Measurements from ENCODE around the gene B3GNT8. TPM values are rescaled to one million over a fixed set of nuclear protein-coding genes. Genes with fewer than 3 reads are reported as not detected.
"Not testable (repeated sequence)": the region's sequence is repeated elsewhere in the genome, so short reads cannot be mapped to it uniquely, and the experiment has no call there.

Gene B3GNT8
- 2.0 TPM for total RNA-seq

GRCh38 chr19:41426952-41427646, at the start of gene B3GNT8:
Gene B3GNT8 (minus strand): TSS chr19:41427374. CDS start chr19:41426778, 596 bp downstream.
- peak in 1 of 2 donors; percentile 49 for DNase-seq (ENCODE audit: low spot score in 2 of 2)
- no peak for FAIRE-seq

GRCh38 chr19:41476583-41476982, 49.4 kb upstream of the B3GNT8 start:
- DNase-seq (ENCODE audit: low spot score in 2 of 2): no peak
- FAIRE-seq: no peak

- not testable (repeated sequence) for DNase-seq (ENCODE audit: low spot score in 2 of 2); FAIRE-seq
Measured at GRCh38 chr19:41463257-41464256, 36.4 kb upstream of the B3GNT8 start.

GRCh38 chr19:41462497-41462896, 35.3 kb upstream of the B3GNT8 start:
- no peak for FAIRE-seq
- DNase-seq (ENCODE audit: low spot score in 2 of 2): no peak

- FAIRE-seq: no peak
- DNase-seq (ENCODE audit: low spot score in 2 of 2): no peak
Measured at GRCh38 chr19:41457241-41457640, 30.1 kb upstream of the B3GNT8 start.

DNA sequence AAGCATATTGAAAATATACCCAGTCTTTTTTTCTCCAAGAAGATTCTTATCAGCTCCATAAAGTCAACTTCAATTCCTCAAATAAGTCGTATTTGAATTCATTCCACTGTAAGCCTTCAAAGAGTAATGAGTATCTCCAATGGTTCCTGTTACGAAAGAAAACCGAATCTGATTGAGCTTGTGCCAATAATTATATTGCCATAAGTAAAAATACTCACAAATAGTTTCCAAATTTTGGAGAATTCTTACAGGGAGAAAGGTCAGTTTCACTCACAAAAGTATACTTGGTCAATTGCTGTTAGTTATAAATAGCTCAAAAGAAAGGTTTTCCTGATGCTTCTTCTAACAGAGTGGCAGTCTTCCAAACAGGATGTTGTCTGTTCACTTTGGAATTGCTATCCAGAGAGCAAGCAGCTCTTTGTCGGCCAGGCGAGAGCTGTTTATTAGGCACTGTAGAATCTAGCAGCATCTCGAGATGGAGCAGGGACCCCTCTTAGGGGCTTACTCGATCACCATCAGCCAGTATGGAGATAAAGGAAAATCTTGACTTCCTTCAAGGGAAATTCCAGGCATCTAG, 29.3 kb upstream of the B3GNT8 start:
- FAIRE-seq (no peak), DNase-seq (ENCODE audit: low spot score in 2 of 2) (no peak)

DNA sequence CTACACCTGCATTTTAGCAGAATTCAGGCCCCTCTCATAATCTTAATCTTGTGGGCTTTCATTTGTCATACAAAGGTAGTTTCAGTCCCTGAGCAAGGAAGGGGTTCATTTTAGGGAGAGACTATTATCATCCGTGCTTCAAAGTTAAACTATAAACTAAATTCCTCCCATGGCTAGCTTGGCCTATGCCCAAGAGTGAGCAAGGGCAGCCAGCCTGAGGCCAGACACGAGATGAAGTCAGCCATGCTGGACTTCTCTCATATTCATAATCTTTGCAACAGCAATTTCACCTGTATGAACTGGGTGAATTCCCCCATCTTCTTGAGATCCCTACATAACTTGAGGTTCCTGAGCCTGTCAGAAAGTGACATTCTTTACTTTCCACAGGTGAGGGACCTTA, 28.8 kb upstream of the B3GNT8 start:
- no peak for FAIRE-seq
- DNase-seq (ENCODE audit: low spot score in 2 of 2): no peak

- no peak for DNase-seq (ENCODE audit: low spot score in 2 of 2)
- FAIRE-seq: no peak
Measured at GRCh38 chr19:41452584-41453275, 25.6 kb upstream of the B3GNT8 start.

GRCh38 chr19:41449865-41450178, 22.6 kb upstream of the B3GNT8 start:
- no peak for FAIRE-seq
- DNase-seq (ENCODE audit: low spot score in 2 of 2): no peak

DNA sequence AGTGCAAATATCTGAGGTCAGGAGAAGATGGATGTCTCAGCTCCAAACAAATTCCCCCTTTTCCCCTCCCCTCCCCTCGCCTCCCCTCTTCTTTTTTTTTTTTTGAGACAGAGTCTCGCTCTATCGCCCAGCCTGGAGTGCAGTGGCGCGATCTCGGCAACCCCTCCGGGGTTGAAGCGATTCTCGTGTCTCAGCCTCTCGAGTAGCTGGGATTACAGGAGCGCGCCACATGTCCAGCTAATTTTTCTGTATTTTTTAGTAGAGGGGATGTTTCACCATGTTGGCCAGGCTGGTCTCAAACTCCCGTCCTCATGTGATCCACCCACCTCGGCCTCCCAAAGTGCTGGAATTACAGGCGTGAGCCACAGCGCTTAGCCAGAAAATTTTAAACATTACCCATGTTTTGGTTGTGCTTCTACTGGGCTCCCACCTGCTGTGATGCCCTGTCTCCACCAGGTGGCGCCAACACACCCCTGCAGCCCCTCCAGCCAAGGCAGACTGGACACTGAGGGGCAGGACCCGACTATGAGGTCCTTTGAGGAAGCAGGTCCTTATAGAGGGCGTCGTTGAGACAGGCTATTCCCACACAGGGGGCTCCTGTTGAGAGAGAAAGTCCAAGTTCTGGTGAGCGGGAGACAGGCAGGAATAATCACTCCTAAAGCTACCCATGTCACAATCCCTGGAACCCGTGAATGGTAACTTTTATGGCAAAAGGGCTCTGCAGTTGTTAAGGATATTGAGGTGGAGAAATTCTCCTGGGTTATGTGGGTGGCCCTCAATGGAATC, 22.1 kb upstream of the B3GNT8 start:
- FAIRE-seq (no peak), DNase-seq (ENCODE audit: low spot score in 2 of 2) (peak in 1 of 2 donors; percentile 81)

DNA sequence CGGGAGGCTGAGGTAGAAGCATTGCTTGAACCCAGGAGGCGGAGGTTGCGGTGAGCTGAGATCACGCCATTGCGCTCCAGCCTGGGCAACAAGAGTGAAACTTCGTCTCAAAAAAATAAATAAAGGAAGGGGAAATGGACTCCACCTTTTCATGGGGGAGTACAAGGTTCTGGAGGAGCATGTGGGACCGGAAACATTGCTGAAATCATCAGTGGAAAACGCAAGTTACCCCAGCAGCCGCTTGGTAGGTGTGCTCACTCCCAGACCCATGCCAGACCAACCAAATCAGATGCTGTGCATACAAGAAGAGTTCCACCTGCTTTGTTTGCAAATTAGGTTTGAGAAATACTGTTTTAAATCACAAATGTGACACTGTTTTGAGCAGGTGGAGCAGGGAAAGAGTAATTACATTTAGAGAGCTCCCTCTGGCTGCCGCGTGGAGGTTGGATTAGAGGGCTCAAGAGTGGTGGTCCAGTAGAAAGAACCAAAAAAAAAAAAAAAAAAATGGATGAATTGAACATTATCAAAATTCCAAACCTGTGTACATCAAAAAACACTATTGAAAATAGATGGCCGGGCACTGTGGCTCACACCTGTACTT, 20.7 kb upstream of the B3GNT8 start:
- DNase-seq (ENCODE audit: low spot score in 2 of 2) (no peak), FAIRE-seq (no peak)

DNA sequence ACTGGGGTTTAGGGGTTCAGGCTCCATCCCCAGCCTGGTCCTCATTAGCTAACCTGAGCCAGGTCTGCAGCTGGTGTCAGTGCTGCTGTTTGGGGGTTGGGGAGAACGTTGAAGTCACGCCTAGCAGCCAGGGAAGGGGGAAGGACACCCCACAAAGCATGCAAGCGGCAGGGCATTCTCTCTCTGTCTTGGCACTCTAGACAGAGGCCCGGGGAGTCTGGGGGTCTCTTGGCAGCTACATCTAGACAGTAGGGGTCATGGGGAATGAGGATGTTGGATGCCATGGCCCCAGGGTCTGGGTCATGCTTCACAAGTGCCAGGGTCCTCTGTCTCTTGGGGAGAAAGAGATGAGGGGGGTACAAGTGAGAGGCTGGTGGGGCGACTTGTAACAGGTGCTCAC, 18.4 kb upstream of the B3GNT8 start:
- DNase-seq (ENCODE audit: low spot score in 2 of 2): no peak
- FAIRE-seq: no peak

- no peak for DNase-seq (ENCODE audit: low spot score in 2 of 2)
- no peak for FAIRE-seq
Measured at GRCh38 chr19:41443813-41444455, 16.8 kb upstream of the B3GNT8 start.

DNA sequence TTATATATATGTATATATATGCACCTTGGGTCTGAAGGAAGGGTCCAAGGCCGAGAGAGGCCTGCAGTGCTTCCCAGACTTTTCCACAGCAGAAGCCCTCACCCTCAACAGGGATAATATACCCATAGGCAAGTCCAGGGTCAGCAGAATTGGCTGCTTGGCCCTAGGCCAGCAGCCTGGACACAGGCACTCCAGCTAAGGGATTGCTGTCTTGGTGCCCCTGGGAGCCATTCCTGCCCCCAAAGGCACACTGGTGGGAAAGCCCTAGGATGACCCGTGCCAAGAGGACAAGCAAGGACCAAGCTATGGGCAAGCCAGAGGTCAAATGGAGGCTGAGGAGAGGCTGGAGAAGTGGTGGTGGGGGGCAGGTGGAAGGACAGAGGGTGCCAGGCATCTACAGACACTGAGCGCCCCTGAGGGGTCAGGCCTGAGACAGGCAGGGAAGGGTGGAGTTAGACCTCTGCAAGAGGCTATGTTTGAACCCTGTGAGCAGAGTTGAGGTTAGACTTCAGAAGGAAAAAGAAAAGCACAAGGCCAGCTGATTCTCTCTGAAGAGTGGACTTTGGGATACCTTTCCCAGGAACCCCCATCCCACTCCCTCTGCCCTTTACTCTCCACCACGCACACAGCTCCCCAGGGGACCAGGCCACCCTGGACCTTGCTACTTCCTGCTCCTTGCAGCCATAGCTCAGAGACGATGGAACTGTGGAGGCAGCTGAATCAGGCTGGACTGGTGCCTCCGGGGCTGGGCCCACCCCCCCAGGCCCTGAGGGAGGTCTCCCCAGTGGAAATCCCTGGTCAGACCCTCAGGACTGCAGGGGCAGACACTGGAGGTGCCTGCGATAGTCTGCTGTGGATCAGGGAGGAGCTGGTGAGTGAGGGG, 15.5 kb upstream of the B3GNT8 start, which contains the start of gene ERICH4:
TSS of gene ERICH4 (plus strand) at position 684 of the 883 bp plus-strand sequence. CDS start at position 698, 14 bp downstream.
- DNase-seq (ENCODE audit: low spot score in 2 of 2) (no peak), FAIRE-seq (no peak)

GRCh38 chr19:41441321-41441945, 14.3 kb upstream of the B3GNT8 start:
- no peak for DNase-seq (ENCODE audit: low spot score in 2 of 2)
- FAIRE-seq: no peak

GRCh38 chr19:41439441-41440222, 12.5 kb upstream of the B3GNT8 start, which contains the start of gene DMAC2:
Gene DMAC2 (minus strand): TSS chr19:41439912. CDS start chr19:41439899, 13 bp downstream.
- no peak for FAIRE-seq
- peak; percentile 84 to 93 for DNase-seq (ENCODE audit: low spot score in 2 of 2)
